ENCODE measurements around the gene STK10.

STK10 gene

DNA sequence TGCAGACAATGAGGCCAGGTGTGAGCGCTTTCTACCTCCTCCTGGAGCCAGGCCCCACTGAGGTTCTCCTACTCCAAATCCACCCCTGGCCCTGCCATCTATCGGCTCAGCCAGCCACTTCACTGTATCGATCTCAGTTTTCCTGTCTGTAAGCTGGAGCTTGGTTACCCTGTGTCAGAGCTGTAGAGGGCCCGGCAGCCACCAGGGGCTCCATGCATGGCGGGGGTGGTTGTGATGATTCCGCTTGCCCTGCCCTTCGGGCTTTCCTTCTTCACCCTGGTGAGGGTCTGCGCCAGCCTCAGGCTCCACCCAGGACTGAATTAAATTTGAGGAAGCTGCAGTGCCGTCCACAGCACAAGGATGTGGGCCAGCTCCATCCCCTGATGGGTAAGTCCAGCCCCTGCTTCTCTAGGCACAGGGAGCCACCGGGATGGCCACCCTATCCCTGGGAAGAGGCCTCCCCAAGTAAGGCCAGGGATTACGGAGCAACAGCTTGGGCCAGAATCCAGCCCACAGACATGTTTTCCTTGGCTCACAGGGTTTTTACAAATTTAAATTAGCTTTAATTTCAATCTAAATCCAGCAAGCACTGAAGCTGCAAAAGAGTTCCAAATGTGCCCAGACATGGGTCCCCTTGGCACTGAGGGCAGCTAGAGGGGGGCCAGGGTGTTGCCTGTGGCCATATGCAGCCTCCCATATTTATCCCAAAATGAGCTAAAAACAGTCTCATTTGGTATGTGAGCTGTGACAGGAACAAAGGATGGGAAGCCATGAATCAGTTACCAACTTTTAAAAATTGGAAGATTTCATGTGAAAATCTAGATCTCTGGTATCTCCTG lies 92.4 kb downstream of the STK10 start:
- ChIA-PET POLR2A (no interaction called here), CTCF (interaction anchor here (1.0 to 1.9 kb wide), 3 partner anchors 11 to 187 kb away, joined by 3 to 6 read pairs (median 3); no protein-coding TSS in a partner anchor)
- TF ChIP-seq HDGF (IDR thresholded peaks at IDR 0.05; ENCODE audit: borderline replicate concordance) (no peak), TARDBP (IDR thresholded peaks at IDR 0.05) (no peak), ELF4 (IDR thresholded peaks at IDR 0.05) (no peak), NFRKB (IDR thresholded peaks at IDR 0.05) (no peak), FOXM1 (IDR thresholded peaks at IDR 0.05; ENCODE audit: borderline replicate concordance) (no peak), BHLHE40 (IDR thresholded peaks at IDR 0.05; ENCODE audit: borderline replicate concordance) (no peak), ZNF384 (IDR thresholded peaks at IDR 0.05) (no peak), SP1 (IDR thresholded peaks at IDR 0.05) (no peak), ARNT (IDR thresholded peaks at IDR 0.05) (no peak), L3MBTL2 (conservative IDR thresholded peaks at IDR 0.05) (no peak), SUZ12 (IDR thresholded peaks at IDR 0.05) (no peak), FOXA1 (IDR thresholded peaks at IDR 0.05) (no peak), CTBP1 (IDR thresholded peaks at IDR 0.05; ENCODE audit: borderline replicate concordance) (no peak), FOXK2 (IDR thresholded peaks at IDR 0.05) (no peak), LEF1 (IDR thresholded peaks at IDR 0.05; ENCODE audit: borderline replicate concordance) (no peak)
- TF ChIP-seq, protein P1, sequence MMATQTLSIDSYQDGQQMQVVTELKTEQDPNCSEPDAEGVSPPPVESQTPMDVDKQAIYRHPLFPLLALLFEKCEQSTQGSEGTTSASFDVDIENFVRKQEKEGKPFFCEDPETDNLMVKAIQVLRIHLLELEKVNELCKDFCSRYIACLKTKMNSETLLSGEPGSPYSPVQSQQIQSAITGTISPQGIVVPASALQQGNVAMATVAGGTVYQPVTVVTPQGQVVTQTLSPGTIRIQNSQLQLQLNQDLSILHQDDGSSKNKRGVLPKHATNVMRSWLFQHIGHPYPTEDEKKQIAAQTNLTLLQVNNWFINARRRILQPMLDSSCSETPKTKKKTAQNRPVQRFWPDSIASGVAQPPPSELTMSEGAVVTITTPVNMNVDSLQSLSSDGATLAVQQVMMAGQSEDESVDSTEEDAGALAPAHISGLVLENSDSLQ (IDR thresholded peaks at IDR 0.05): no peak
- DNase-seq (ENCODE audit: extremely low spot score): no peak

DNA sequence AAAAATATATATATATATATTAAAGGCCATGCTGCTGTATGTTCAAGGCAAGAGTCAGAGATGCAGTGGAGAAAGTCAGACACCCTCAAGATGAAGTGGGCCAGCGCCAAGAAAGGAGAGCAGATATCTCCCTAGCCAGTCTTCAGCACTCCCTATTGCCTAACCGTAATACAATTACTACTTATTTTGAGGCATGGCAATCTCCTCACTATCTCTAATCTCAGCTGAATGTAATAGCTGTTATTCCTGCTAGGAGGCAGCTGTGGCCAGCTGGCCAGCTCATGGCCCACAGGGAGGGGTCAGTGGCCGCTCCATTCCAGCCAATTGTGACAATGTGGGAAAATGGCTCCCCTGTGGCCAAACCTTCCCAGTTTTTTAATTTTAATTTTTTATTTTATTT lies 94.1 kb downstream of the STK10 start:
- POLR2A ChIA-PET: no interaction called here
- no peak for TF ChIP-seq CTBP1 (IDR thresholded peaks at IDR 0.05; ENCODE audit: borderline replicate concordance)
- no peak for TF ChIP-seq LEF1 (IDR thresholded peaks at IDR 0.05; ENCODE audit: borderline replicate concordance)
- no peak for TF ChIP-seq SUZ12 (IDR thresholded peaks at IDR 0.05)
- no peak for TF ChIP-seq NFRKB (IDR thresholded peaks at IDR 0.05)
- no peak for TF ChIP-seq SP1 (IDR thresholded peaks at IDR 0.05)
- TF ChIP-seq TARDBP (IDR thresholded peaks at IDR 0.05): no peak
- no peak for TF ChIP-seq ARNT (IDR thresholded peaks at IDR 0.05)
- no peak for TF ChIP-seq FOXM1 (IDR thresholded peaks at IDR 0.05; ENCODE audit: borderline replicate concordance)
- DNase-seq (ENCODE audit: extremely low spot score): no peak
- CTCF ChIA-PET: no interaction called here

DNA sequence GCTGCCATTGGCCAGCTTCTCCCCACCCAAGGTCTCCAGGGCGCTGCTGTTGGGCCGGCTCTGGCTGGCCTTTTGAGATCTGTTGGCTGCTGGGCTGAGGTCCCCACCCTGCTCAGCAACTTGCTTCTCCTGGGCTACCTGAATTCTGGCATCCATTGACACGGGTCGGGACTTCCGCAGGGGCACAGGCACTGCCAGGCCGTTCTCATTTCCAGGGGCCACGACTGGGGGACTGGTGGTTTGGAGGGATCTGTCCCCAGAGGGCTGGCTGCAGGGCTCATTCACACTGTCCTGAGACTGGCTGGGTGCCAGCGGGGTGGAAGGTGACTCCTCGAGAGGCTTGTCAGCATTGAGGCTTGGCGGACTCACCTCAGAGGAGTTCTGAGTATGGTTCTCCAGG lies 94.5 kb downstream of the STK10 start:
- no peak for DNase-seq (ENCODE audit: extremely low spot score)
- CTCF ChIA-PET: no interaction called here
- TF ChIP-seq, protein P1 (IDR thresholded peaks at IDR 0.05): no peak
- no peak for TF ChIP-seq LEF1 (IDR thresholded peaks at IDR 0.05; ENCODE audit: borderline replicate concordance)
- TF ChIP-seq FOXM1 (IDR thresholded peaks at IDR 0.05; ENCODE audit: borderline replicate concordance): no peak
- TF ChIP-seq TARDBP (IDR thresholded peaks at IDR 0.05): no peak
- no peak for TF ChIP-seq SP1 (IDR thresholded peaks at IDR 0.05)
- TF ChIP-seq CTBP1 (IDR thresholded peaks at IDR 0.05; ENCODE audit: borderline replicate concordance): no peak
- no peak for TF ChIP-seq NFRKB (IDR thresholded peaks at IDR 0.05)
- no peak for TF ChIP-seq ARNT (IDR thresholded peaks at IDR 0.05)
- no peak for TF ChIP-seq ZNF384 (IDR thresholded peaks at IDR 0.05)
- no peak for TF ChIP-seq L3MBTL2 (conservative IDR thresholded peaks at IDR 0.05)
- TF ChIP-seq SUZ12 (IDR thresholded peaks at IDR 0.05): no peak
- POLR2A ChIA-PET: no interaction called here

DNA sequence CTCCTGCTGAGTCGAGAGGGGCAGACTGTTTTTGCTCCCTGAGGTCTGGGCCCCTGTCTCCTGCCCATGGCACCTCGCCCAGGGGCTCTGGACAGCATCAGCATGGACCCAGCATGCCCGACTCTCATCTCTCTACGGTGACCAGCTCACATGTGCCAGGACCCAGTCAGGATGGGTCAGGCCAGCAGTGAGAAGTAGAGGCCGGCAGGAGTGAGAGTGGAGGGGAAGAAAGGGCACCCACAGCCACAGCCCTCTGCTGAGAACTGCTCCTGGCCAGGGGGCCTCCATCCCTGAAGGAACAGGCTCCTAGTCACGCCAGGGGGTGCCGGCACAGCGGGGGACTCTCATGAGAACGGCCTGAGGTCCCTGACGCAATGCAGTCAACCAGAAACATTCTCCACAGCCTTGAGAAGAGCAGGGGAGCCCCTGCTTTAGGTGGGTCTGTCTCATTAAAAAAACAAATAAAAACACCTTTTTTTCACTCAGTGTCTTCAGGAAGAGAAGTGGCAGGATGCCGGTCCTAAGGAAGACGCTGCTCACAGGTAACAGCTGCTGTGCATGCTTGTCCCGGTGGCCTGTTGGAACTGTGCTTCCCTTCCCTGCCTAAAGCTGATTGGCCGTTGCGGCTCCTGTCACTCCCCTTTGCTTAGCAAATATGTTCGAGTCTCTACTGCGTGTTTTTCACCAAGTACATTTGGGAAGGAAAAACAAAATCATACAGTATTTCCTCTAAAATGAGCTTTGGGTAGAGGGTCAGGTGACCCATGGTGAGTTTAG lies 95.9 kb downstream of the STK10 start:
- CTCF ChIA-PET: no interaction called here

DNA sequence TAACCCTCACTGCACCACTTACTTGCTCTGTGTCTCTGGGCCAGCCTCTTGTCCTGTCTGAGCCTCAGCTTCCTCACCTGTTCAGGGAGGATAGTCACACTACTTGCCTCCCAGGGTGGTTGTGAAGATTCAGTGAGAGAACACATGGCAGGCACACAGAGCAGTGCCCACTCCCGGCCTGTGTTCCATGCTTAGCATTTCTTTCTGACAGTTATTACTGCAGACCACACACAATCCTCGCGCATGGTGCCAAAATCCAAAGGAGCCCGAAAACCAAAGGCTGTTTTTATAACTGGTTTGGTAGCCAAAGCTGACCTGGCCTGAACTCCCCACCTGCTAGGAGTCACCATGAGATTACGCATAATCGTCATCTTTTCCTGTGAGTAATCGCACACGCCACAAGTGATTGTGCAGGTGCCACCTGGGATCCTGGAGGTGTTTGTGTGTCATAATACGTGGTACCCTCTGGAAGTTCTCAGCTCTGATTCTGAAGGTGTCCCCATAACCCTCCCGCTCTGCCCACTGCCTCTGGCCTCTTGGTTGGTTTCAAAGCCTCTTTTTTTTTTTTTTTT lies 97.0 kb downstream of the STK10 start:
- DNase-seq (ENCODE audit: extremely low spot score): no peak
- ChIA-PET CTCF (no interaction called here), POLR2A (no interaction called here)
- TF ChIP-seq LEF1 (IDR thresholded peaks at IDR 0.05; ENCODE audit: borderline replicate concordance) (no peak), TARDBP (IDR thresholded peaks at IDR 0.05) (no peak), FOXK2 (IDR thresholded peaks at IDR 0.05) (no peak), SUZ12 (IDR thresholded peaks at IDR 0.05) (no peak)
- TF ChIP-seq, protein P1 (IDR thresholded peaks at IDR 0.05): no peak

More for the DNA sequence above, 95.9 kb downstream of the STK10 start:
- no peak for TF ChIP-seq HDGF (IDR thresholded peaks at IDR 0.05; ENCODE audit: borderline replicate concordance)
- TF ChIP-seq TARDBP (IDR thresholded peaks at IDR 0.05): no peak
- no peak for TF ChIP-seq FOXK2 (IDR thresholded peaks at IDR 0.05)
- TF ChIP-seq LEF1 (IDR thresholded peaks at IDR 0.05; ENCODE audit: borderline replicate concordance): no peak
- no peak for TF ChIP-seq SUZ12 (IDR thresholded peaks at IDR 0.05)
- TF ChIP-seq SP1 (IDR thresholded peaks at IDR 0.05): no peak
- POLR2A ChIA-PET: no interaction called here
- DNase-seq (ENCODE audit: extremely low spot score): no peak
